Measurements from ENCODE around the gene BMPER.

The BMPER gene

GRCh38 chr7:33979807-33980355 is 74.5 kb downstream of the BMPER start (continued):
- TF ChIP-seq GLIS3 (CRISPR knock-in tag; IDR thresholded peaks at IDR 0.05) = peak; percentile 1; the same call in 1 of the 2 replicates
- no peak for TF ChIP-seq CSDC2 (CRISPR knock-in tag; IDR thresholded peaks at IDR 0.05)

- ATAC-seq = no peak
- TF ChIP-seq PPARA (CRISPR knock-in tag; IDR thresholded peaks at IDR 0.05; ENCODE audit: borderline replicate concordance) = no peak
- TF ChIP-seq OSR1 (CRISPR knock-in tag; IDR thresholded peaks at IDR 0.05) = no peak
- no peak for TF ChIP-seq ZFP3 (CRISPR knock-in tag; IDR thresholded peaks at IDR 0.05)
- no peak for TF ChIP-seq SNAI2 (CRISPR knock-in tag; IDR thresholded peaks at IDR 0.05)
- no peak for TF ChIP-seq CSRNP3 (CRISPR knock-in tag; IDR thresholded peaks at IDR 0.05)
- no peak for TF ChIP-seq ZNF70 (CRISPR knock-in tag; IDR thresholded peaks at IDR 0.05)
- no peak for TF ChIP-seq TOX (CRISPR knock-in tag; IDR thresholded peaks at IDR 0.05; ENCODE audit: borderline replicate concordance)
- no peak for TF ChIP-seq ZNF8 (CRISPR knock-in tag; IDR thresholded peaks at IDR 0.05)
- no peak for TF ChIP-seq ESRRG (CRISPR knock-in tag; IDR thresholded peaks at IDR 0.05)
- no peak for TF ChIP-seq ZC3H10 (CRISPR knock-in tag; IDR thresholded peaks at IDR 0.05)
- no peak for TF ChIP-seq CSDC2 (CRISPR knock-in tag; IDR thresholded peaks at IDR 0.05)
- TF ChIP-seq ZNF565 (CRISPR knock-in tag; conservative IDR thresholded peaks at IDR 0.05; ENCODE audit: low read depth) = no peak
- no peak for TF ChIP-seq GLIS3 (CRISPR knock-in tag; IDR thresholded peaks at IDR 0.05)
- TF ChIP-seq POU6F1 (CRISPR knock-in tag; IDR thresholded peaks at IDR 0.05; ENCODE audit: borderline replicate concordance, low read depth) = no peak
- TF ChIP-seq CREB5 (CRISPR knock-in tag; IDR thresholded peaks at IDR 0.05; ENCODE audit: low read depth) = no peak
- TF ChIP-seq ZFP30 (CRISPR knock-in tag; IDR thresholded peaks at IDR 0.05) = no peak
- TF ChIP-seq PATZ1 (CRISPR knock-in tag; IDR thresholded peaks at IDR 0.05; ENCODE audit: borderline replicate concordance) = no peak
- TF ChIP-seq RARB (CRISPR knock-in tag; IDR thresholded peaks at IDR 0.05) = no peak
- no peak for TF ChIP-seq TCF4 (CRISPR knock-in tag; IDR thresholded peaks at IDR 0.05; ENCODE audit: borderline replicate concordance)
These were observed 75.9 kb downstream of the BMPER start for GRCh38 chr7:33981226-33981625.

GRCh38 chr7:33981671-33982424 is 76.5 kb downstream of the BMPER start:
- no peak for TF ChIP-seq TSHZ2 (CRISPR knock-in tag; IDR thresholded peaks at IDR 0.05)
- TF ChIP-seq TOX (CRISPR knock-in tag; IDR thresholded peaks at IDR 0.05; ENCODE audit: borderline replicate concordance) = no peak
- no peak for TF ChIP-seq BACH2 (CRISPR knock-in tag; IDR thresholded peaks at IDR 0.05; ENCODE audit: borderline replicate concordance)
- no peak for TF ChIP-seq PPARA (CRISPR knock-in tag; IDR thresholded peaks at IDR 0.05; ENCODE audit: borderline replicate concordance)
- peak; percentile 14 for ATAC-seq

Measured in SK-N-SH treated with all-trans-retinoic acid at 6 μM for 48 hours (cell line).